Mesothelial cell of epicardium (in vitro differentiated cells): ENCODE data around the gene PPP1R14C. TPM values are rescaled to one million over a fixed set of nuclear protein-coding genes. Genes with fewer than 3 reads are reported as not detected.

Experiments used
- DNase-seq, 2 experiments: peaks; one replicate each; pipeline ENCODE4 v3.0.0; 2021; ENCODE audit warnings: low spot score in 2 of 2; ENCODE audit not compliant: unreplicated experiment in 2 of 2
- H3K27ac Mint-ChIP-seq: 2 replicates; pipeline ENCODE4 v1.8.0; 2021; ENCODE audit warnings: mixed read lengths
- H3K27me3 Mint-ChIP-seq: 2 replicates; pipeline ENCODE4 v1.8.0; 2021; ENCODE audit warnings: low read depth, mixed read lengths
- H3K36me3 Mint-ChIP-seq: 2 replicates; pipeline ENCODE4 v1.8.0; 2021; ENCODE audit warnings: mixed read lengths
- H3K4me1 Mint-ChIP-seq: 2 replicates; pipeline ENCODE4 v1.8.0; 2021; ENCODE audit warnings: mixed read lengths
- H3K4me3 Mint-ChIP-seq: 2 replicates; pipeline ENCODE4 v1.8.0; 2021; ENCODE audit warnings: mild to moderate bottlenecking, moderate library complexity, mixed read lengths
- H3K9me3 Mint-ChIP-seq: 2 replicates; pipeline ENCODE4 v1.8.0; 2021; ENCODE audit warnings: mixed read lengths
- CTCF ChIP-seq: fragments of 200-600 bp; sonication (generic); IDR thresholded peaks from one replicate; pipeline ENCODE4 v1.5.0; 2021; ENCODE audit warnings: antibody characterized with exemption; ENCODE audit not compliant: unreplicated experiment
- total RNA-seq: library from RNA; stranded (reverse); gene quantifications from 3 replicates; pipeline ENCODE4 v1.2.1, GENCODE V29; 2021

Gene PPP1R14C
- total RNA-seq, 1 donor from 2014 or later, result 0.27 TPM

- no peaks in the 10 kb centered on the region for H3K36me3 Mint-ChIP-seq
- peaks cover 16% of the 10 kb centered on the region for H3K4me1 Mint-ChIP-seq
- no peak for DNase-seq
- no peak overlapping the region for H3K27ac Mint-ChIP-seq
- TF ChIP-seq CTCF, result no peak
- H3K4me3 Mint-ChIP-seq, result no peak overlapping the region
- peaks cover 22% of the 10 kb centered on the region for H3K27me3 Mint-ChIP-seq
- no peaks in the 10 kb centered on the region for H3K9me3 Mint-ChIP-seq
These were observed 56.4 kb downstream of the PPP1R14C start for GRCh38 chr6:150199241-150199640.

GRCh38 chr6:150200428-150201100 is 57.7 kb downstream of the PPP1R14C start:
- Mint-ChIP-seq H3K9me3 (no peaks in the 10 kb centered on the region), H3K4me1 (peaks cover 16% of the 10 kb centered on the region), H3K27ac (no peak overlapping the region), H3K36me3 (no peaks in the 10 kb centered on the region), H3K27me3 (peaks cover 19% of the 10 kb centered on the region), H3K4me3 (no peak overlapping the region)
- DNase-seq, result no peak
- no peak for TF ChIP-seq CTCF

- H3K36me3 Mint-ChIP-seq, result no peaks in the 10 kb centered on the region
- H3K27me3 Mint-ChIP-seq, result peaks cover 17% of the 10 kb centered on the region
- peaks cover 12% of the 10 kb centered on the region for H3K4me1 Mint-ChIP-seq
- no peak overlapping the region for H3K27ac Mint-ChIP-seq
- H3K4me3 Mint-ChIP-seq, result no peak overlapping the region
- no peak for DNase-seq
- no peak for TF ChIP-seq CTCF
- no peaks in the 10 kb centered on the region for H3K9me3 Mint-ChIP-seq
These were observed 58.4 kb downstream of the PPP1R14C start for GRCh38 chr6:150201285-150201684.

GRCh38 chr6:150201772-150202329 is 59.0 kb downstream of the PPP1R14C start:
- peaks cover 17% of the 10 kb centered on the region for H3K27me3 Mint-ChIP-seq
- no peak overlapping the region for H3K27ac Mint-ChIP-seq
- H3K4me3 Mint-ChIP-seq, result no peak overlapping the region
- peaks cover 7% of the 10 kb centered on the region for H3K4me1 Mint-ChIP-seq
- H3K36me3 Mint-ChIP-seq, result no peaks in the 10 kb centered on the region
- TF ChIP-seq CTCF, result no peak
- no peak for DNase-seq
- H3K9me3 Mint-ChIP-seq, result no peaks in the 10 kb centered on the region

- H3K36me3 Mint-ChIP-seq, result no peaks in the 10 kb centered on the region
- no peak for TF ChIP-seq CTCF
- H3K4me1 Mint-ChIP-seq, result peaks cover 3% of the 10 kb centered on the region
- H3K9me3 Mint-ChIP-seq, result no peaks in the 10 kb centered on the region
- DNase-seq, result no peak
- H3K27me3 Mint-ChIP-seq, result peaks cover 13% of the 10 kb centered on the region
- H3K27ac Mint-ChIP-seq, result no peak overlapping the region
- H3K4me3 Mint-ChIP-seq, result no peak overlapping the region
These were observed 59.6 kb downstream of the PPP1R14C start for GRCh38 chr6:150202404-150202803.
